Measurements from ENCODE around the gene ARHGAP26. TPM values are rescaled to one million over a fixed set of nuclear protein-coding genes. Genes with fewer than 3 reads are reported as not detected.

Gene ARHGAP26
- total RNA-seq, 1 donor from 2014 or later: 8.9 TPM

GRCh38 chr5:143166661-143167420, 396.7 kb downstream of the ARHGAP26 start:
- H3K36me3 Mint-ChIP-seq: no peaks in the 10 kb centered on the region
- H3K9me3 Mint-ChIP-seq: no peaks in the 10 kb centered on the region
- no peaks in the 10 kb centered on the region for H3K27me3 Mint-ChIP-seq (ENCODE audit: low read depth)
- no peak overlapping the region for H3K27ac Mint-ChIP-seq
- no peak overlapping the region for H3K4me3 Mint-ChIP-seq
- H3K4me1 Mint-ChIP-seq: peaks cover 8% of the 10 kb centered on the region
- TF ChIP-seq, protein P1, sequence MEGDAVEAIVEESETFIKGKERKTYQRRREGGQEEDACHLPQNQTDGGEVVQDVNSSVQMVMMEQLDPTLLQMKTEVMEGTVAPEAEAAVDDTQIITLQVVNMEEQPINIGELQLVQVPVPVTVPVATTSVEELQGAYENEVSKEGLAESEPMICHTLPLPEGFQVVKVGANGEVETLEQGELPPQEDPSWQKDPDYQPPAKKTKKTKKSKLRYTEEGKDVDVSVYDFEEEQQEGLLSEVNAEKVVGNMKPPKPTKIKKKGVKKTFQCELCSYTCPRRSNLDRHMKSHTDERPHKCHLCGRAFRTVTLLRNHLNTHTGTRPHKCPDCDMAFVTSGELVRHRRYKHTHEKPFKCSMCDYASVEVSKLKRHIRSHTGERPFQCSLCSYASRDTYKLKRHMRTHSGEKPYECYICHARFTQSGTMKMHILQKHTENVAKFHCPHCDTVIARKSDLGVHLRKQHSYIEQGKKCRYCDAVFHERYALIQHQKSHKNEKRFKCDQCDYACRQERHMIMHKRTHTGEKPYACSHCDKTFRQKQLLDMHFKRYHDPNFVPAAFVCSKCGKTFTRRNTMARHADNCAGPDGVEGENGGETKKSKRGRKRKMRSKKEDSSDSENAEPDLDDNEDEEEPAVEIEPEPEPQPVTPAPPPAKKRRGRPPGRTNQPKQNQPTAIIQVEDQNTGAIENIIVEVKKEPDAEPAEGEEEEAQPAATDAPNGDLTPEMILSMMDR (IDR thresholded peaks at IDR 0.05; ENCODE audit: unreplicated experiment): no peak
- no peak for DNase-seq (ENCODE audit: low spot score in 2 of 2, unreplicated experiment in 2 of 2)

DNA sequence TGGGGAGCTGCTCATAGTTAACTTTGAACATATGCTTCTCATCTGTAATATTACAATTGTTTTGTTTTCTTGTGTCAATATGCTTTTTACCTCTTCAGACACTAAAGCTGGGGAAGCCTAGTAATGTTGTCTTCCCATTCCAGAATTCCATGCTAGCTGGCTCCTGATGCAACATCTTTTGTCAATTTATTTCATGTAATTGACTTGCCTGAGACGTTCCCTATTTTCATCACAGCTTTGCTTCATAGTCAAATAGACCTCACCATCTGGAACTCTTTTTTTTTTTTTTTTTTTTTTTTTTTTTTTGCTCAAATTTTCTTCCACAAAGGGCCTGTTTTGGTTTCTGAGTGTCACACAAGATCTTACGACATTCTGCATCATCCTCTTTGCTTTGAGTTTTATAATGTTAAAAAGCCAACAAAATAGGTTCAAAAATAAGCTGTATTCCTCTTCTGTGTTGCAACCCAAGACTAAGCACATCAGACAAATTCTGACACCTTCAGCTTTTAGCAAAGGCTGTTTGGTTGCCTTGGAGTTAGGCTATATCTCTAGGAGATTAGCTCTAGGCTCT, 398.1 kb downstream of the ARHGAP26 start:
- H3K27me3 Mint-ChIP-seq (ENCODE audit: low read depth): no peaks in the 10 kb centered on the region
- no peak overlapping the region for H3K27ac Mint-ChIP-seq
- H3K4me1 Mint-ChIP-seq: peaks cover 11% of the 10 kb centered on the region
- no peak for DNase-seq (ENCODE audit: low spot score in 2 of 2, unreplicated experiment in 2 of 2)
- H3K4me3 Mint-ChIP-seq: no peak overlapping the region
- H3K36me3 Mint-ChIP-seq: no peaks in the 10 kb centered on the region
- H3K9me3 Mint-ChIP-seq: no peaks in the 10 kb centered on the region
- TF ChIP-seq, protein P1 (IDR thresholded peaks at IDR 0.05; ENCODE audit: unreplicated experiment): no peak

DNA sequence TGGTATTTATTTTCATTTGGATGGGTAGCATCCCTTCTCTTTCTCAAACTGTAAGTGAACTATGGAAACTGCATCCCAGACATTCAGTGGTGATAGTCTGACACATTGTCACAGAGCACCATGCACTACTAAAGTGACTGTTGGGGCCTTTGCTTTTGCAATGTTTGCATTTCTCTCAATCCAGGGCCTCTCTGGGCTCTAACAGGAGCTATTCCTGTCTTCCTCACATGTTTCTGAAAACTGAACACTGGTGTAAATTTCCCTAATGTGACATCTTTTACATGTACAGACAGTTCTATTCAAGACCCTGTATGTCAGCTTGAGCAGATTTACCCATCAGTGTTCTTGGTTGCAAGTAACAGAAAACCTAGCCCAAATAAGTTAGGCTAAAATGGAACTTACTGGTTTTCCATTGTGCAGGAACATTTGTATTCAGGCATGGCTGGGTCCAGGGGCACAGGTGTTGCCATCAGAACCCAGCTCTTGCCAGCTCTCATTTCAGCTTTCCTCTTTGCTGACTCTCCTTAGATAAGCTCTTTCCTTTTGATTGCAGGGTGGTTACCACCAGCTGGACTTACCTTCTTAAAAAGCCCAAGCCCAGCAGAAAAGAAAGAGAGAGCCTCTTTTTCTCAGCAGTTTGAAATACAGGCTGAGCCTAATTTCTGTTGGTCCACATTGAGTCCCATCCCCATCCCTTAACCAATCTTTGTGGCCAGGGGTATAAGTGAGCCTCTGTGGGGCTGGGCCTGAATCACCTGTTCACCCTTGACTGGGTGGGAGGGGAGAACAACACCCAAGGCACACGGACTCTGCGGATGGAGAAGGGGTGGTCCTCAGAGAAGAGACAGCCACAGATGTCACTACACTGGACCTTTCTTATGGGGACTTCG, 399.0 kb downstream of the ARHGAP26 start:
- no peak overlapping the region for H3K4me3 Mint-ChIP-seq
- H3K27ac Mint-ChIP-seq: no peak overlapping the region
- peaks cover 11% of the 10 kb centered on the region for H3K4me1 Mint-ChIP-seq
- H3K36me3 Mint-ChIP-seq: no peaks in the 10 kb centered on the region
- H3K27me3 Mint-ChIP-seq (ENCODE audit: low read depth): peaks cover 2% of the 10 kb centered on the region
- TF ChIP-seq, protein P1 (IDR thresholded peaks at IDR 0.05; ENCODE audit: unreplicated experiment): no peak
- no peak for DNase-seq (ENCODE audit: low spot score in 2 of 2, unreplicated experiment in 2 of 2)
- H3K9me3 Mint-ChIP-seq: no peaks in the 10 kb centered on the region

DNA sequence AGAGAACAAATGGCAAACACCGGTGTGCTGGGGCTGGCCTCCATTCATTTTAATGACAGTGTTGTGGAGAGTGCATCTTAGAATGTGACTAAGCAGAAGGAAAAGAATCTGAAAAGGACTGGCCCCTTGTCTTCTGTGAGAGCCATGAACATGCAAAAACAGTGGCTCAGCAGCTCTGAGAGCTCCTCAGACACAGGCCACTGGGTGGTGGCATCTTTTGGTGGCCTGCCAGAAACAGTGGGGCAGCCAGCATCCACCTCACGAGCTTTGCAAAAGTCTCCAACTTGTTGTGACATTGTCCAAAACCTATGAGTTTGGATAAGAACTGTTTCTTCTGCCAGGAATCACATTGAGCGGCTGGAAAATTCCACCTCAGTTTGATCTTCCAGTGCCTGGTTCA, 399.9 kb downstream of the ARHGAP26 start:
- H3K4me1 Mint-ChIP-seq: peaks cover 15% of the 10 kb centered on the region
- peaks cover 2% of the 10 kb centered on the region for H3K27me3 Mint-ChIP-seq (ENCODE audit: low read depth)
- H3K36me3 Mint-ChIP-seq: no peaks in the 10 kb centered on the region
- TF ChIP-seq, protein P1 (IDR thresholded peaks at IDR 0.05; ENCODE audit: unreplicated experiment): no peak
- no peaks in the 10 kb centered on the region for H3K9me3 Mint-ChIP-seq
- DNase-seq (ENCODE audit: low spot score in 2 of 2, unreplicated experiment in 2 of 2): no peak
- H3K4me3 Mint-ChIP-seq: no peak overlapping the region
- H3K27ac Mint-ChIP-seq: no peak overlapping the region

DNA sequence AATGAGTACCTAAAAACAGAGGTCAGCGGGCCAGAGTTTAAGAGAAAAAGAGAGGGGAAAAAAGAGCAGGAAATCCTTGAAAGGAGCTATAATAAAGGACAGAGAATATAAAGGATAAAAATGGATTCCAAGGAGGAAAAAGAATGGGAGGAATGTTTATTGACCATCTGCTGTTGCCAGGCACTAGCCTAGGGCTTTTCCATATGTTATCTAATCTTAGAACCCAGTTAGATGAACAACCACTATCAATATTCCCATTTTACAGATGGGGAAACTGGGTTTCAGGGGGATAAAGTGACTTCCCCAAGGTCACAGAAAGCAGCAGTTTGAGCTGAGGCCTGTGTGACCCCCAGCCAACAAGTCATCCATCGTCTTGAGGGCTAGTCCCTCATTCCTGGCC, 400.8 kb downstream of the ARHGAP26 start:
- DNase-seq (ENCODE audit: low spot score in 2 of 2, unreplicated experiment in 2 of 2): no peak
- Mint-ChIP-seq H3K36me3 (no peaks in the 10 kb centered on the region), H3K27ac (no peak overlapping the region), H3K27me3 (ENCODE audit: low read depth) (peaks cover 2% of the 10 kb centered on the region), H3K9me3 (no peaks in the 10 kb centered on the region), H3K4me1 (peaks cover 16% of the 10 kb centered on the region), H3K4me3 (no peak overlapping the region)
- TF ChIP-seq, protein P1 (IDR thresholded peaks at IDR 0.05; ENCODE audit: unreplicated experiment): no peak

Data from mesothelial cell of epicardium (in vitro differentiated cells).